NCI-H524 (cell line): ENCODE measurements around the gene SLC9A7.

Experiments used
- DNase-seq, 2 experiments: peaks; one replicate each; lab custom pipeline; 2025; lab: John Stamatoyannopoulos, UW

Gene SLC9A7

GRCh38 chrX:46647251-46647650 lies 111.7 kb downstream of the SLC9A7 start:
- no peak for DNase-seq

GRCh38 chrX:46645614-46646013 lies 113.3 kb downstream of the SLC9A7 start:
- DNase-seq, result peak in 1 of 2 experiments; percentile 61

GRCh38 chrX:46643636-46644035 lies 115.3 kb downstream of the SLC9A7 start:
- no peak for DNase-seq

- DNase-seq, result peak in 1 of 2 experiments; percentile 43
Measured at GRCh38 chrX:46642145-46642544, 116.8 kb downstream of the SLC9A7 start.

DNA sequence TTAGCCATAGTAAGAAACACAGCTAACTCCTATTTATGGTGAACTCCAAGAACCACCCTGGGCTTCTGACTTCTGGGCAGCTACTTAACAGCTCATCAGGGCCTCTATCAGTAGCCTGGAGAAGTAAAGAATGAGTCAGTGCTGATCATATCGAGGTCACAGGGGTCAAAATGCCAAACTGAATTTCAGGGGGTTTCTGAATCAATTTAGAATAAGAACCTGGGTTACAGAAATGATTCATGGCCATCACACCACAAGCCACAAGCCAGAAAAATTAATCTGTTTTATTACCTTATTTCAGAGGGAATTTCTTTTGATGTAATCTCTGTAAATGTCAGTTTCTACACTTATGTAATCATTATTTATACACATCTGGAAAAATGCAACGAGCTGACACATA lies 121.0 kb downstream of the SLC9A7 start:
- DNase-seq, result no peak

DNA sequence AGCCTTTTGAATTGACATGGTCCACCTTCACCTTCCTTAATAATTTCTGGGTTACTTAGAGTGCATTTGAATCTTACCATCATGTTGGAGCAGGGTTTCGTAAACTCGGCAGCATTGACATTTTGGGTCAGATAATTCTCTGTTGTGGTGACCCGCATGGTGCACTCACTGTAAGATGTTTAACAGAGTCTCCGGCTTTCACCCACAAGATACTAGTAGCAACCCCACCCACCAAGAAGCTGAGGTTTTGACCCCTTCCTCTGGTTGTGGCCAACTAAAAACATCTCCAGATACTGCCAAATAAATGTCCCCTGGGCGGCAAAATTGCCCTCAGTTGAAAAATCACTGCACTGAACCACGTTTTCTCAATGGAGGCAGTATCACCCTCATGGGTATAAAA lies 122.7 kb downstream of the SLC9A7 start:
- no peak for DNase-seq

- no peak for DNase-seq
Measured at GRCh38 chrX:46635186-46635585, 123.7 kb downstream of the SLC9A7 start.

DNA sequence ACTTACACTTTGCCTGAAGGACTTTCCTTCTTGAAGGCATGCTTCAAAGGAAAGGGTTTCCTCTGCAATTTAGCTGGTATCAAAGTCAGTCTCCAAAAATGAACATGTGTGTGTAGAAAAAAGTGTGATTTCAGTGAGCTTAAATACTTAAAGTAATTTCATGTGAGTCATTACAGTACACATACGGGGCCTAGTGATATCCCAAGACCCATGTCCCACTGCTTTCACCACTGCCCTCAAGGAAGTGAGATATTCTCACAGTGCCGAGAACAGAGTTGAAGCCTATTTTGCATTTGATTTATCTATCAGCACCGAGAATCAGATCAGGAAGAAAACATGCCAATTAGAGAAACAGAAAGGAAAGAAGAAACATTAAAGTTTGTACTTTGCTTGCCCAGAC lies 124.3 kb downstream of the SLC9A7 start:
- DNase-seq, result no peak

DNA sequence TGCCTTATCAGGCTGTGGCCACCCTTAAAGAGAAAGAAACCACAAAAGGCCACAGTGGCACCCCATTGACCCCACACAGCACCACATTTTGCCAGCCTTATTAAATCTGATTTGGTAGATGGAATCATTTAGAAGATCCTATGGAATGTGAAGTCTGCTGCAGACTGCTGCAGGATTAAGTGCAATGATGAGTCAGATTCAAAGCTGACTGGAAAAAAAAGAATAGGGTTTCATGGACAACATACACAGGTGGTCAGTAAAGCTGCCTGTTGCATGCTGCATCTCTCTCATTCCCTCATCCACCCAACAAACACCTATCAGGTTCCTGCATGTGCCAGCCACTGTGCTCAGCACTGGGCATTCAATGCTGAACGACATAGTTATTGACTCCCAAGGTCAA lies 128.8 kb downstream of the SLC9A7 start:
- DNase-seq, result no peak

GRCh38 chrX:46628460-46629371 lies 130.2 kb downstream of the SLC9A7 start:
- no peak for DNase-seq

GRCh38 chrX:46627711-46628419 lies 131.1 kb downstream of the SLC9A7 start:
- DNase-seq, result no peak

- DNase-seq, result no peak
Measured at GRCh38 chrX:46627062-46627461, 131.9 kb downstream of the SLC9A7 start.

GRCh38 chrX:46626566-46626965 lies 132.4 kb downstream of the SLC9A7 start:
- DNase-seq, result no peak

DNA sequence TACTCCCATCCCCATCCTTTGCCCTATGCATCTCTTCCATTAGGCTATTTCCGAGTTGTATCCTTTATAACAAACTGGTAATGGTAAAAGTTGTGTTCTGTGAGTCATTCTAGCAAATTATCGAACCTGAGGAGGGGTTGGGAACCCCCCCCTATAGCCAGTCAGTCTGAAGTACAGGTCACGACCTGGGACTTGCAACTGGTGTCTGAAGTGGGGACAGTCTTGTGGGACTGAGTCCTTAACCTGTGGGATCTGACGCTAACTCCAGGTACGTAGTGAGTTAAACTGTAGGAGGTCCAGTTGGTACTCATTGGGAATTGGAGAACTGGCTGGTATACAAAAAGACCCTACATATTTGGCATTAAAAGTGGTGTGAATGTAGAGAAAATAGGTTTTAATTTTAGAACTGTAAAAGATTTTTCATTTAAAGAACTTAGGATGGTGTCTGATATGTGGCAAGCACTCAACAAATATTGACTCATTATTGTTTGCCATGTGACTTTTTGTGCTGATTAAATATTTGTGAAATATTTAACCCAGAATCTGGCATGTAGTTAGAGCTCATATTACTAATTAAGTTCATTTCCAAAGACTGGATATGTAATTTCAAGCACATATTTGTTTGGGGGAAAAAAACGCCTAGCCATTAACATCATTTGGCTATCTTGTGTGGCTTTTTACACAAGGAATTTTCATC lies 134.7 kb downstream of the SLC9A7 start:
- DNase-seq, result no peak

DNA sequence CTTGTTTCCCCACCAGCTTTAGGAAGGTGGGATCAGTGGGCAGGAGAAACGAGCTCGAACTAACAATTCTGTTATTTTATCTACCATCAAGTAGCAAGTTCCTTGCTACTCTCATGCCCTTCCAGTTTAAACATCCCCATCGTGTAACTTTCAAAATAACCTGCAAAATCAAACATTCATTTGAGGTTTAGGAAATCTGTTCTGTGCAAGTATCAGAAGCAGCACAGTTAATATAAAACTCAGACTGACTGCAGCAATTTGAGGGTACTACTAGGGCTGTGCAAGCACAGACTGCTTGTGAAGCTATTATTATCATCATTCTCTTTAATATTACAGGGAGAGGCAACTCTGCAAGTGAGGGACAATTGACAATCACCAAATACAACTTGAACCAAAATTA lies 137.3 kb downstream of the SLC9A7 start:
- no peak for DNase-seq

DNA sequence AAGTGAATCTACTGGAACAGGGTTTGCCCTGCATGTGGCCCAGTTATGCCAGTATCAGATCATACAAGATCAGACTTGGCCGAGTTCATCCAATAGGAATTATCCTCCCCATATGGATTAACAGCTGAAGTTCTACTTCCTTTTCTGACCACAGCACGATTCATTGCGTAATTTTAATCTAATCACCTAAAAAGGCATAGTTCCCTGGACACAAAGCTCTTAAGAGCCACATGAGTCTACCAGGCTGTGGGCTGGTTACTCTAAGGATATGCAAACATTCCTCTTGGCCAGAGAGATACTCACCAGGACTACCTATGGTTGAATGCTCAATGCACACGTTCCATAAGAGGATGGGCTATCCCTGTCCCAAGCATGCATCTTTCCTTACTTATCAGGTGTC lies 138.4 kb downstream of the SLC9A7 start:
- DNase-seq, result no peak

DNA sequence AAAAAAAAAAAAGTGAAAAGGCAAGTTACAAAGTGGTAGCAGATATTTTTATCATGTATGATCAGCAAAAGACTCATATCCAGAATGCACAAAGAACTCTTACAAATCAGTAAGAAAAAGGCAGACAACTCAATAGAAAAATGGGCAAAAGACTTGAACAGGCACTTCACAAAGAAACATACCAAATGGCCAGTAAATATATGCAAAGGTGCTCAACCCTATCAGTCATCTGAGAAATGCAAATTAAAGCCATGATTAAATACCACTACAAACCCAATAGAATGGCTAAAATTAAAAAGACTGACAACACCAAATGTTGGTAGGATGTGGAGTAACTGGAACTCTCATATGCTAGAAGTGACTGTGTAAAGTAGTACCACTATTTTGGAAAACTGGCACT lies 140.0 kb downstream of the SLC9A7 start:
- no peak for DNase-seq

GRCh38 chrX:46617906-46618305 lies 141.0 kb downstream of the SLC9A7 start:
- no peak for DNase-seq

DNA sequence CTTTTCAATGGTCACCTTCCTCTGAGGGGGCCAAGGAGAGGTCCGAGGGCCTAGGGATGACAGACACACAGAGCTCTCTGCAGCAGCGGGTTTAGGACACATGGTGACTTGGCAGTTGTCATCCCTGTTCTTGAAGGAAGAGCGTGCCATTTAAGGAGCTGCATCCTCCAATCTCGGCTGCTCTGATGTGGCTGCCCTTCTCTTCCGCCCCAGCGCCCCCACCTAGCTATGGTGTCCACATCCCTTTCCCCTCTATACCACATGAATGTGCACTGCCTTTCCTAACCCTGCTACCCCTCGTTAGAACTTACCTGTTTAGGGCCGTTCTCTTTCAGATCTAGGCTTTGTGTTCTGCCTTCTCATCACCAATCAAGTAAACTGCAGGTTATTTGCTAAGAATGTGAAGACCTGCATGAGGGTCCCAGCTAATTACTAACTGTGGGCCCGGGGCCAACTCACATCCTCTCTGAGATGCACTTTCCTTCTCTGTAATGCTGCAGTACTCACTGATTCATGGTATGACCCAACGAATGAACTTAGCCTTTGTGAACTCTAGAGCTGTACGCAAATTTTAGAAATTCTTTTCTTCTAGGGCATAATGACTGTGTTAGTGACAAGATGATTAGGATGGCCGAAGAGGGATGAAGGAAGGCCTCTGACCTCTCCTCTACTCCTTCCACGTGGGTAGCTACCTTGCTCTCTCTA lies 147.1 kb downstream of the SLC9A7 start:
- no peak for DNase-seq

GRCh38 chrX:46610070-46610658 lies 148.8 kb downstream of the SLC9A7 start:
- no peak for DNase-seq

- DNase-seq, result no peak
Measured at GRCh38 chrX:46607916-46608315, 151.0 kb downstream of the SLC9A7 start.
